GM12872 (cell line): ENCODE measurements around the gene RNF217.

Experiments
- TF ChIP-seq, protein P1 (sequence below): IDR thresholded peaks from 3 replicates; pipeline ENCODE4 v1.5.1; 2011; ENCODE audit warnings: low read depth, mild to moderate bottlenecking, low read length, moderate library complexity; ENCODE audit not compliant: insufficient read depth

Gene RNF217

DNA sequence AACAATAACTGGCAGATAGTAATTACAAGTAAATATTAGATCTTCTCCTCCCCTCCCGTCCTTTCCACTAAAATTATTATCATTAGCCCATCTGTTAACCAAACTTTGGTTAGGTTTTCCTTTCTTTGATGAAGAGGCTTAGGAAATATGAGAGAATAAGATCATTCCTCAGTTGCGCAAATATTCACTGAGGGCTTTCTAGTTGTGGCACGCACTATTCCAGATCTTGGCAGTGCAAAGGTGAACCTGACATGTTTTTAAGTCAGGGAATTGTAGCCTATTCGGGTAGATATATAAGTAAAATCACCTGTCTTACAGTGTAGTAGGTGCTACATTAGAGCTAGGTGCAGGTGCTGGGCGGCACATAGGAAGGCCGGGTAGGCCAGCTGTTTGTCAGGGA is 31.1 kb downstream of the RNF217 start:
- TF ChIP-seq, protein P1, sequence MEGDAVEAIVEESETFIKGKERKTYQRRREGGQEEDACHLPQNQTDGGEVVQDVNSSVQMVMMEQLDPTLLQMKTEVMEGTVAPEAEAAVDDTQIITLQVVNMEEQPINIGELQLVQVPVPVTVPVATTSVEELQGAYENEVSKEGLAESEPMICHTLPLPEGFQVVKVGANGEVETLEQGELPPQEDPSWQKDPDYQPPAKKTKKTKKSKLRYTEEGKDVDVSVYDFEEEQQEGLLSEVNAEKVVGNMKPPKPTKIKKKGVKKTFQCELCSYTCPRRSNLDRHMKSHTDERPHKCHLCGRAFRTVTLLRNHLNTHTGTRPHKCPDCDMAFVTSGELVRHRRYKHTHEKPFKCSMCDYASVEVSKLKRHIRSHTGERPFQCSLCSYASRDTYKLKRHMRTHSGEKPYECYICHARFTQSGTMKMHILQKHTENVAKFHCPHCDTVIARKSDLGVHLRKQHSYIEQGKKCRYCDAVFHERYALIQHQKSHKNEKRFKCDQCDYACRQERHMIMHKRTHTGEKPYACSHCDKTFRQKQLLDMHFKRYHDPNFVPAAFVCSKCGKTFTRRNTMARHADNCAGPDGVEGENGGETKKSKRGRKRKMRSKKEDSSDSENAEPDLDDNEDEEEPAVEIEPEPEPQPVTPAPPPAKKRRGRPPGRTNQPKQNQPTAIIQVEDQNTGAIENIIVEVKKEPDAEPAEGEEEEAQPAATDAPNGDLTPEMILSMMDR: no peak

DNA sequence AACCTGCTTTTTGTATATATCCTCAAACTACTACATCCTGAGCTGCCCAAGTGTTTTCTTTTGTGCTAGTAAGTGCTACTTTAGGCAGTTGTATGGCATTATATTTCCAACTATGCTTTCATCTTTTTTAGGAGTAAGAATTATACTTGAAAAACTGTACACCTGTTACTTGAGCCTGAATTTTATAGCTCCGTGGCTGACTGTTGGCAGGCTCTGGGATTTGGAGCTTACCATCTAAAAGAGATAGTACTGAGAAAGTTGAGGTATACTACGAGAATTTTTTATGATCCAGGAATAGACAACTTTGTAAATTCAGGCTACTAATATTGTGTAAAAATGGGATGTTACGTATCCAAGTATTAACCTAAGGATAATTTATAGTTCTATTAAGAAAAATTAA is 32.4 kb downstream of the RNF217 start:
- TF ChIP-seq, protein P1: no peak

DNA sequence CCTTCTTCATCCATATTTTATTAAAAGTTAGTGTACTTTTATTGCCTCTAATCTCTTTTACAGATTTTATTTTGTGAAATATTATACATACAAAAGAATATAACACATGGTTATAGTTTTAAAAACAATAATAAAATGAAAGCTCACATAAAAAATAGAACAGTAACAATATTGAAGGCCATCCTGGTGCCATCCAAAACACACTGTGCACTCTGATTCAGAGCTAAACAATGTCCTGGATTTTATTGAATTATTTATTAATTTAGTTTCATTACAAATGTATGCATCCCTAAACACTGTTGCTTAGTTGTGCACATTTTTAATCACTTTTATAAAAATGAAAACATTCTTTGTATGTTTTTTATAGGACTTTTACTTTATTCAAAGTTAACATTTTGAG is 32.9 kb downstream of the RNF217 start:
- TF ChIP-seq, protein P1: no peak

DNA sequence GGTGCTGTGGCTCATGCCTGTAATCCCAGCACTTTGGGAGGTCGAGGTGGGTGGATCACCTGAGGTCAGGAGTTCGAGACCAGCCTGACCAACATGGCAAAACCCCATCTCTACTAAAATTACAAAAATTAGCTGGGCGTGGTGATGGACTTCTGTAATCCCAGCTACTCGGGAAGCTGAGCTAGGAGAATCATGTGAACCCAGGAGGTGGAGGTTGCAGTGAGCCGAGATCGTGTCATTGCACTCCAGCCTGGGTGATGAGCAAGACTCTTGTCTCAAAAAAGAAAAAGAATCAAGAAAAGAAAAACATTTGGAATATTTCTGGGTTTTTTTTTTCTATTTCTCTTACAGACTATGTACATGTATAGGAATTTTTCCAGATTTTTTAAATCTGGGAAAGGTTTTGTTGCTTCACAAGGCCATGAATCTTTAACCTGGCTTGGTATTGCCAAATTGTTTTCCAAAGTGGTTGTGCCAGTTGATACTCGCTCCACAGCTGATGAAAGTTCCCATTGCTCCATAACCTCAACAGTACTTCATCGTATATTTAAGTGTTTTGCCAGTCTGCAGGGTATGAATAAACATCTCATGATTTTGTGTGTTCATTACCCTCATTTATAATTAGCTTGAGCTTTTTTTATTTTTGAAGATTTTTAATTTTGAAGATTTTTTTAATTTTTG is 33.5 kb downstream of the RNF217 start:
- TF ChIP-seq, protein P1: no peak

DNA sequence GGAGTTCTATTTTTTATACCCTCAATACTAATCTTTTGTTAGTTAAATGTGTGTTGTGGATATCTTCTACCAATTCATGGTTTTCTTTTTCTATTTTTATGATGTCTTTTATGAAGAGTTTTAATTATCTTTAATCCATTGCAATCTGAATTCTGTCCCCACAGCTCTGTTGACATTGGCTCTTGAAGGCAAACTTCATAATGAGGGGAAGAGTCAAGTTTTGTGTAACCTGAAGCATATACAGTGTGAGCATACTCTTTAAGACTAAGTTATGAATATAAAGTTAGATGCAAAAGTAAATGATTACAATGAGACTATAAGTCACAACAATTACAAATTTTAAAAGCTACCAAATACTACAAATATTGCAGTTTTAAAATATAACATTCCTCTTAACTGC is 34.2 kb downstream of the RNF217 start:
- TF ChIP-seq, protein P1: no peak

DNA sequence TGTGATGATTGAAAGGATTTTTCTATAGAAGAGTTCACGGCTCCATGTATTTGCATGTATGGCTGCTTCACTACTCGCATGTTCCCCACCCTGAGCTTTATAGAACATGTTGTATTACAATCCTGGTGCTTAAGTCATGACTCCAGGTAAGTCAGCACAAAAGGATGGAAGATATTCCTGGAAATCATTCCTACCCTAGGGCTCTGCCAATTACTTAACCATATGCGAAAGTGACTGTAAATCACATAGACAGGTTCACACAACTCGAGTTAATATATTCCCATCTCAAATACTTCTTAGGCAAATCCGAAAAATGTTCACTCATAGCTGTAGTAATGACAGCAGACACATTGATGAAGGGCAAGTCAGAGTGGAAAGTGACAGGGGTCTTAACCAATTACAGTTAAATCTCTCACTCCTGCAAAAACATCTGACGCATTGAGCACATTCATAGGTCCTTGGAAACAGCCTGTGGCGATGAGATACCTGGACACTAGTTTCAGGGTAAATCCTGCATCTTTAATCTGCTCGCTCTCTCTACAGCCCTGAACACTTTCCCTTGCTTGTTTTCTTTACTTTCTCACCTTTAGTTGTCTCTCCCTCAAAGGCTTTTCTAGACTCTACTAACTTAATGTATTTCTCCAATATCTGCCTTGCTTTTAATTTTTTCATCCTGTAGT is 35.1 kb downstream of the RNF217 start:
- TF ChIP-seq, protein P1: no peak

DNA sequence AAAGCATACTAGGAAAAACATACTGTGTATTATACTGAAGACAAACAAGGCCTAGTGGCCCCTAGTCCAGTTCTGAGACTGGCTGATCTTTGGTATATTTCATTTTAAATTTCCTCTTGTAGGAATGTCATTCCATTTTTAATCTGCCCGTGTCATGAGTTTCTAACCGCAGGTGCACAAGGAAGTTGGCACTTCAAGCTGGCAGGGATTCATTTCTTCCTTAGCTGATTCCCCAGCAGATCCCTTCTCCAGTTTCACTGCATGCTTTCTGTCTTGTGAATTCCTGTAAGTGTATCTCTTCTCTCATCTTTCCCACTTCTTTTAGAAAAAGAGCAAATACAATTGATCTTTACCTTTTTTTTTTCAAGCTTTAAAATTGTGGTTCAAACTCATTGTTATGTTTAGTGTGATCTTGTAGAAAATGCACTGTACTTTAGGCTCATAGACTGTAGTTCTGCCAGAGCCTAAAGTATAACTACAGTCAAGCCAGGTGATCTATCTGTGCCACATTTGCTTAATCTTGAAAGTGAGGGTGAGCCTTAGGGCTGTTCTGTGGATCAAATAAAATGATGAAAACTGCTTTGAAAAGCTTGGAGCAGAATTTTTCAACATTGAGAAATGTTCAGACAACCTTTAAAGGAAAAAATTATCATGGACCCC is 37.0 kb downstream of the RNF217 start:
- TF ChIP-seq, protein P1: no peak
